Omental fat pad (tissue), 4 donors: ENCODE results near the gene RIMKLB. TPM values are rescaled to one million over a fixed set of nuclear protein-coding genes. Genes with fewer than 3 reads are reported as not detected.

Source experiments
- ATAC-seq: fragments of 150-250 bp; one replicate; pipeline ENCODE4 v1.9.1; 2016; ENCODE audit warnings: mild to moderate bottlenecking, moderate library complexity; ENCODE audit not compliant: low FRiP score
- DNase-seq: peaks from one replicate; pipeline ENCODE4 v3.0.0-alpha.2; 2019; ENCODE audit warnings: low spot score
- CTCF ChIP-seq, 3 donors: fragments of 450-650 bp; IDR thresholded peaks; one replicate each; pipeline ENCODE4 v1.5.1; 2016 to 2017; ENCODE audit warnings: antibody characterized with exemption in 3 of 3, mild to moderate bottlenecking in 3 of 3, moderate library complexity in 2 of 3
- total RNA-seq, 4 donors: library from RNA; depleted of rRNA; stranded (reverse); fragments of >200 nt; gene quantifications; one replicate each; pipeline ENCODE4 v1.1.0, GENCODE V29; 2016

The RIMKLB gene
- total RNA-seq, 4 donors from 2014 or later, result 53.9 to 202 (median 62.6) TPM

DNA sequence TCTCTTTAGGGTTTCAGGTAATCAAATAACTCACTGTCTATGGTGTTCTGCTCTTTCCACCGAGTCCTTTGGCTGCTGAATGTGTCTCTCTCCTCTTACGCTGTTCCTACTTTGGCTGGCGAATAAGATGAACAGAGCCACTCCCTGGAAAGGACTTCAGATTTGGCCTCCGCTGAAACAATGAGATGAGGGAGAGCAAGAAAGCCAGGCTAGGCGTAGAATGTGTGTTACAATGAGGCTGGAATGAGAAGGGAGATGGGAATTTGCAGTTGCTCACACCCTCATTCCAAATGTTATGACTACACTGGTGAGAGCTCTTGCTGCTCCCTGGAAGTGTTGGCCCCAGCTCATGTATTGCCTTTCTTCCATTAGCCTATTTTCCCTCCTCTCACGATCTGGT, 35.2 kb upstream of the RIMKLB start, which contains the start of gene MFAP5:
TSS of gene MFAP5 (minus strand) at position 234 of the 400 bp plus-strand sequence. CDS start 722 bp downstream, outside the sequence.
- DNase-seq, result no peak
- no peak for ATAC-seq
- no peak for TF ChIP-seq CTCF (IDR thresholded peaks at IDR 0.05)

DNA sequence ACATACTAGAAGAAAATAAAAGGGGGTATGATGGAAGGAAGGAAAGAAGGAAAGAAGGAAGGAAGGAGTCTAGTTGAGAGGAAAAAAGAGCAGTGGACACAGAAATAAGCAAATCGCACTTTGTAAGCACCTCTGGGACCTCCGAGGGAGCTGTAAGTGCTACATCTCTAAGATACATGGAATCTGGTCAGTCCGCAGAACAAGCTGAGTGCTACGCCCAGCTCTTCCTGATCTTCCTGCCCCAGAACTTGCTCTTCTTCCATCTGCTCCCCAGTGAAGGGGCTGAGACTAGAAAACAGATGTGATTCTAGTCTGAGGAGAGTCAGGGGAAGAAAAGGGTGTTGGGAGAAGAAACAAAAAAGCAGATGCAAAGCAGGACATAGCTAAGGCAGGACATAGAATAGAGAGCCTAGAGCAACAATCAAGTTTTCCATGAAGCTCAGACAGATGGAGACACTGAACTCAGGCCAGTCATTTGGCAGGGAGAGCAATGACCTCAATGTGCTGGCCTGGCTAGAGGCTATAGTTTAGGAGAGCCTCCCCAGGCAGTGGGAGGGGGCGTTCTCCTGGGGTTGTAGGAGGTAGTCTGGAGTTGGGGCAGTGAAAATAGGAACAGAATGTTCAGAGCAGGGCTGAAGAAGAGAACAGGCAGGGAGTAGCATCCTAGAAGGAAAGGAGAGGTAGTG, 33.4 kb upstream of the RIMKLB start:
- no peak for DNase-seq
- no peak for TF ChIP-seq CTCF (IDR thresholded peaks at IDR 0.05)
- ATAC-seq, result no peak

DNA sequence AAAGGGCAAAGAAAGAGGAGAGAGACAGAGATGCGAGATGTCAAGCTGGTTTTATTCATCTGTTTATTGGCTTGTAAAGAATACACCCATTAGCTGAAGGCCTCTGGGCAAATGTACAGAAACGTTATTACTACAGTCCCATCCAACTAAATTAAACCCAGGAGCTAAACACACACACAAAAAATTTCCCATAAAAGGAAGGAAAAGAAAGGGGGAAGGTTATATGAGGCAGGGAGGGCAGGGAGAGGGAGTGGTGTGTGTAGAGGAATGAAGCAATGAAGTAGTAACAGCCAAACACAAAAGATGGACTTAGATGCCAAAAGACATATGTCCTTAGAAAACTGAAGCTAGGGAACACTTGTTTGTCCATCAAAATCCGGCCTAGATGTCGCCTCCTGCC, 32.0 kb upstream of the RIMKLB start:
- DNase-seq (no peak), ATAC-seq (no peak)

DNA sequence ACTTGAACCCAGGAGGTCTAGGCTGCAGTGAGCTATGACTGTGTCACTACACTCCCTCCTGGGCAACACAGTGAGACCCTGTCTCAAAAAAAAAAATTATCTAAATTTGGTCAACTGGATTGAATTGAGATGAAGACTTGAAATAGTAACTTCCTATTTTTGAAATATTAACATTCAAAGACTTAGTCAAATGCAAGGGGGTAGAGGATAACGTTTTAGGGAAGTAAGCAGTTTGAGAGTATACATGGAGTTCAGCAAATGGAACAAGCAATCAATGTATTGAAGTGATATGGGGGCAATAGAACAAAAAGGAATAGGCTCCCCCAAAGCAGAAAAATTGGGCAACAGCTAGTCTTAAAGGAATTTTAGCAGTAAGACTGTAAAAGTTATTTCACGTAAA, 30.5 kb upstream of the RIMKLB start:
- TF ChIP-seq CTCF (IDR thresholded peaks at IDR 0.05), result no peak
- DNase-seq (no peak), ATAC-seq (no peak)

More for the DNA sequence above, 32.0 kb upstream of the RIMKLB start:
- TF ChIP-seq CTCF (IDR thresholded peaks at IDR 0.05), result no peak

DNA sequence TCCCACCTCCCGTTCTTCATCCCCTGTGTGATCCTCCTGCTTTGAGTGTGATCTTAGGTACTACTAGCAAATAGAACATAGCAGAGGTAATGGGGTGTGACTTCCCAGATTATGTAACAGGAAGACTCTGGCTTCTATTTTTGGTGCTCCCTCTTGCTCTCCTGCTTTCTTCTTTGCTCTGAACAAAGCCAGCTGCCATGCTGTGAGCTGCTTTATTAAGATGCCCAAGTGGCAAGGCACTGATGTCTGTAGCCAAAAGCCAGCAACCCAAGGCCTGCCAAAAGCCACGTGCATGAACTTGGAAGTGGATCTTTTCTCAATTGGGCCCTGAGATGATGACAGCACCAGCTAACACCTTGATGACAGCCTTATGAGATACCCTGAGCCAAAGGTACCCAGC, 29.4 kb upstream of the RIMKLB start:
- TF ChIP-seq CTCF (IDR thresholded peaks at IDR 0.05), result no peak
- DNase-seq (no peak), ATAC-seq (no peak)

GRCh38 chr12:8672381-8672780, 25.4 kb upstream of the RIMKLB start:
- no peak for ATAC-seq
- no peak for TF ChIP-seq CTCF (IDR thresholded peaks at IDR 0.05)
- DNase-seq, result no peak

DNA sequence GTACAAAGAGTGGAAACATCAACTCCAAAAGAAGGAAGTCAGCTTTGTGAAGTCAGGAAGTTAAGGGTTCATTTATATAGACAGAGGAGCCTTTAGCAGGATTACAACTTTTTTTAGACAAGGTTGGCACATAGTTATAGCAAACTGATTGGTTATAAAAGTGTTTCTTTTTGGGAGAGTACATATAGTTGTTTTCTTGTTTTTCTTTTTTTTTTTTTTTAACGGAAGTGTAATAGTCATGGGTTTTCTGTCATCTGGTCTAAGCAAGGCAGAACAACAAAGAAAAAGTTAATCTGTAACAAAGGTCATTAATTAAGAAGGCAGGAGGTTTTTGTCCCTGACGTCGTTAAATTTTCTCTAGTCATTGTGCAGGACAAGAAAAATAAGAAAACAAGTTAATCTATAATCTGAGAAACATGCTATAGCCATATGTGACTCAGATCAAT, 22.2 kb upstream of the RIMKLB start:
- no peak for TF ChIP-seq CTCF (IDR thresholded peaks at IDR 0.05)
- ATAC-seq, result no peak
- DNase-seq, result no peak
